ENCODE results near the gene CD52.
"Not testable (repeated sequence)": the region's sequence is repeated elsewhere in the genome, so short reads cannot be mapped to it uniquely, and the experiment has no call there.

Gene CD52

DNA sequence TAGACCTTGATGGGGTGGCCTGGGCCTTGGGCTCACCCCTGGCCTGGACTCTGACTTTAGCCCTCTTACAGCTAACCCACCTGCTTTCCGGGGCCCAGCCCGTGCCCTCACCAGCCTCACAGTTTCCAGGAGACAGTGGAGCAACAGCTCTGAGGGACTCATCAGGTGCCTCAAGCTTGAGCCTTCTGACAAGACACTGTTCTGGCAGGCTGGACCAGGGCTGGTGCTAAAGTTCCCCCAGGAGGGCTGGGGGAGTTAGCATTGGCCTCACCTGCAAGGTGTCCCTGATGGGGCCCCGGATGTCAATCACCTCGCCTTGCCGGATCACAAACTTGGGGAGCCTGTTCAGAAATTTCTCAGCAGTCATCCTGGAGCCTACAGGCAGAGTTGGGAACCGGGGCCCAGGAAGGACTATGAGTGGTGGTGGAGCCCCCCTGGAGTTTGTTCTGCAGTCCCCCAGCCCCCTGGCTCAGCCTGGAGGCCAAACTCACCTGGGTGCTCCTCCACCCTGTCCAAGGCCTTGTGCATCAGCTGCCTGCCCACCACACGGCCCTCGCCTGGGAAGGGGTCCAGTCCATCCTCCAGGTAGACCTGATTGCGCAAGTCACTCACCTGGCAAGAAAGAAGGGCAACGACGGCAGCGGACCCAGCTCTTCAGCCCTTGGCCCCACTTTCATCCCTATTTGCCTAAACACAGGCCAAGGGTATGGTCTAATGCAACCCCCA, 33.7 kb upstream of the CD52 start:
- DNase-seq (ENCODE audit: low read depth, low spot score), result no peak
- peak overlapping the region; percentile 37 for H3K27ac ChIP-seq

DNA sequence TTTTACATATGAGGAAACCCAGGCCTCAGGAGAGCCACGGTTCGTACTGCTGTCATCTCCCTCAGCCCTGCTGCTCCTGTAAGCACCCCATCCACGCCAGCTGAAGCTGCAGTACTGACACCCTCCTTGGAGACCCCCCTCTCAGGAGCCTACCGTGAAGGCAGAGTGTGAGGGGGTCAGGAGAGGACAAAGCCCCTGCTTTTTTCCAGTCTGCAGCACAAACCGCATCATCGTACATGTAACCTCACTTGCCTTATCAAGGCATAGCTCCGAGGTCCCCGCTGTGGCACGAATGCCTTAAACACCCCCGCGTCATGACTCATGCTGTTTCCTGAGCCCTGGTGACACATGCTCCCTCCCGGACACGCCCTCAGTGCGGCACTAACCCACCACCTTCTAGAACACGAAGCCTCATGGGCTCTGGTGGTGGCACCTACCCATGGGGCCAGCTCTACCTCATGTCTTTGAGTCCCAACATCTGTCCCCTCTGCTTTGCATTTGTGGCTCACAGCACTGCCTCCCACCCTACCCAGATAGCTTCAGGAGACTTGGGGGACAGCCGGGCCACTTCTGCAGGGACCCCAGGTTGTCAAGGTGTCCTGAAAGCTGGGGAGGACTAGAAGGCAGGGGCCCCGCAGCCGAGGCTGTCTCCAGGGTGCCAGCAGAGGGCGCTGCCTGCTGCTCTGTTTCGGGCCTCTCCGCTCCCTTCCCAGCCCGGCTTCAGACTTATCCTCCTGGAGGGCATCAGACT, 33.0 kb upstream of the CD52 start:
- H3K27ac ChIP-seq, result peak overlapping the region; percentile 37
- DNase-seq (ENCODE audit: low read depth, low spot score), result no peak

DNA sequence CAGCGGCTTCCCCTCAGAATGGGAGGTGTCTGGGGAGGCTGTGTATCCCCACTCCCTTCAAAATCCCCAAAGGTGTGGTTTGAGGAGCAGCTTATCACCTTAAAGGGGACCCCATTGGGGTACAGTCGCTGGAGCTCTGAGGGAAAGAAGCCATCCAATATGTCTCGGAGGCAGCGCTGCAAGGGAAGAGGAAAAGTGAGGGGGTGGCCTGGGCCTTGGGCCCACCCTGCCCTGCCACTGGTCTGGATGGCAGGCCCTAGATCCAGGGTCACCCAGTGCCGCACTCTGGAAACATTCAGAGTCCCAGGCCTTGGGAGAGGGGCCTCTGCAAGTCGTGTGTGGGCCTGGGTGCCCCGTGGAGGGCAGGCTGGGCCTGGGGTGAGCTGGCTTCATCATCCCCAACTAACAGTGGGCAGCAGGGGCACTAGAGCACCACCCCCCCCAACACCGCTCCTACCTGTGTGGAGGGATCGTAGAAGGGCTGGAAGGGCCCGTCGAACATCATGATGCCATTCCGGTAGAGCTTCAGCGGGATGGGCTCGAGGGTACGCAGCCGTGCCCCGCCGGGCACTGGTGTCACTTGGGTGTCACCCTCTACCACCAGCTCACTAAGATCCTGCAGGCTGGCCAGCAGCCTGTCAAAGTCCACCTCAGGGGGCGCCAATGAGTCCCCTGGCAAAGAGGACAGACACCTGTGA, 32.2 kb upstream of the CD52 start:
- H3K27ac ChIP-seq, result peak overlapping the region; percentile 37
- no peak for DNase-seq (ENCODE audit: low read depth, low spot score)

- H3K27ac ChIP-seq, result no peak overlapping the region
- no peak for DNase-seq (ENCODE audit: low read depth, low spot score)
Measured at GRCh38 chr1:26286064-26286416, 31.7 kb upstream of the CD52 start.

GRCh38 chr1:26287033-26287711, 30.6 kb upstream of the CD52 start:
- DNase-seq (ENCODE audit: low read depth, low spot score), result no peak

GRCh38 chr1:26287811-26288210, 29.9 kb upstream of the CD52 start:
- no peak for DNase-seq (ENCODE audit: low read depth, low spot score)
- H3K27ac ChIP-seq, result no peak overlapping the region

More at GRCh38 chr1:26287033-26287711, 30.6 kb upstream of the CD52 start:
- H3K27ac ChIP-seq, result no peak overlapping the region

DNA sequence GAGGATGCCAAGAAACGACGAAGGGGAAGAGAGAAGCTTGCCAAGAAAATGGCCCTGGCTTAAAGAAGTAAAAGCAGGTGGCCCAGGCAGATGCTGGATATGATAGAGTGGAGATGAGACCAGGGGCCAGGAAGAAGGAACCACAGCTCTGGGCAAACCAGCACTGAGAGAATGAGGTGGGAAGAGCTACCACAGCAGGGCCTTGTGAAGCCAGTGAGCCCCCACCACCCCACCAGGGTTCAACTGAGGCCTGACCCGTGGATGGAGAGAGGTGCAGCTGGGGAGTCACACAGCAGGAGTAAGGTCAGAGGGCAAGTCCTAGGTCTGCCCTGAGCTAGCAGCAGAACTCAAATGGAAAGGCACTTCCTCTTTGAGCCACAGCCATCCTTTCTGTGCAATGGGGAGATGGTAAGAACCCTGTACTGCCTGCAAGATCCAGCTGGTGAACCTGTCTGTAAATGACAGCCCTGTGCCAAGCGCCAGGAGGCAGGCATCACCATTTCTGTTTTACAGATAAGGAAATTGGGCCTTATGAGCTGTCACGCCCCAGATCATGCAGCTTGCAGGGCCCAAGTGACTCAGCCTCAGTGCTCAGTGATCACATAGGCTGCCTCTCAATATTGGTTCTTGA, 29.3 kb upstream of the CD52 start:
- DNase-seq (ENCODE audit: low read depth, low spot score), result no peak
- H3K27ac ChIP-seq, result no peak overlapping the region

DNA sequence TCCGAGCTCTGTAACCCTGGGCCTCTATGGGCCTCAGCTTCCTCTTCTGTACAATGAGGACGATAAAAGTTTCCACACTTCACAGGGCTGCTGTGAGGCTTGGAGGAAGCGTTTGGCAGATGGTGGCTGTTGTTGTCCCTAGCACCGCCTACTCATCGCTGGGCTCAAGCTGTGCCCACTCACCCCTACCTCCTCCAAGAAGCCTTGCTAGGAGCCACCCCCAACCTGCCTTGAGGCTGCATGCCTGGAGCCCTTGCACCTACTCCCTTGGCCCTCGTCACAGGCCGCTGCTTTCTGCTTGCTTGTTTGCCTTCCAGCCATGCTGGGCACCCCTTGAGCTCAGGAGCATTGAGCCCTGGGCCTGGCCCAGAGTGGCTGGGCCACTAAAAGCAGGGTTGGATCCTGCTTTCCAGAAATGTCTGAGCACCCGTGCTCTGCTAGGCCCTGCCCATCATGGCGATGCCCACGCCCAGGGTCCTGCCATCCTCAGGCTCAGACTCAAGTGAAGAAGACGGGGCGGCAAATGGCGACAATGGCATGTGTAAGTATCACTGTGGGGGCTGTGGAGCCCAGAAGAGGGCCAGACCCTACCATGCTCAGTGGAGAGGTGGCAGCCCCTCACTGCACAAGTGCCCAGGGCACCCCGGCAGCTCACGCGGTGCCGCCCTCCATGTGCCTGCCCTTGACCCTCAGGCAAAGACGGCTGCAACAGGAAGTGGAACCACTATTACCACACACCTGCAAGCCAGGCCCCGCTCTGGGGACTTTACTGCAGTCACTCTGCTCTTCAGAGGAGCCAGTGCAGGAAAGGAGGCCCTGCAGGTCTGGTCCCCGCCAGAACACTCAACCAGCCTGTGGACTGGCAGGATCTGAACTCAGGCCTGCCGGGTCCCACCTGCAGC, 28.3 kb upstream of the CD52 start:
- H3K27ac ChIP-seq, result no peak overlapping the region
- no peak for DNase-seq (ENCODE audit: low read depth, low spot score)

GRCh38 chr1:26290122-26290881, 27.5 kb upstream of the CD52 start:
- no peak overlapping the region for H3K27ac ChIP-seq
- no peak for DNase-seq (ENCODE audit: low read depth, low spot score)

GRCh38 chr1:26290882-26291261, 26.9 kb upstream of the CD52 start:
- no peak overlapping the region for H3K27ac ChIP-seq
- DNase-seq (ENCODE audit: low read depth, low spot score), result no peak

- no peak overlapping the region for H3K27ac ChIP-seq
- DNase-seq (ENCODE audit: low read depth, low spot score), result no peak
Measured at GRCh38 chr1:26291433-26291832, 26.3 kb upstream of the CD52 start.

DNA sequence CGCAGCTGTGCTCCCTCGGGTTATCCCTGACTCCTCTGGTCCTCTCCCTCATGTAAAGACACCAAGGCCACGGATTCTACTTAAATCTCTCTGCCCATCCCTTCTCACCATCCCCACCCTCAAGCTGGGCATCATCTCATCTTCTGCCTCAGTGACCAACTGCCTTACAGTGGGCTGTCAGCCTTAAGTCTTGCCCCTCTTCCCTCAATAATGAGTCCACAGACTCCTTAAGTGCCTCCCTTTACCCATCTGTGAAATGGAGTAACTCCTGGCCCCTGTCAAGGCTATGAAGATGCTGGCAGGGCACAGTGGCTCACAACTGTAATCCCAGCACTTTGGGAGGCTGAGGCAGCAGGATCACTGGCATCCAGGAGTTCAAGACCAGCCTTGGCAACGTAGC, 25.8 kb upstream of the CD52 start:
- no peak overlapping the region for H3K27ac ChIP-seq
- no peak for DNase-seq (ENCODE audit: low read depth, low spot score)

- not testable (repeated sequence) for DNase-seq (ENCODE audit: low read depth, low spot score); H3K27ac ChIP-seq
Measured at GRCh38 chr1:26292735-26293134, 25.0 kb upstream of the CD52 start.

DNA sequence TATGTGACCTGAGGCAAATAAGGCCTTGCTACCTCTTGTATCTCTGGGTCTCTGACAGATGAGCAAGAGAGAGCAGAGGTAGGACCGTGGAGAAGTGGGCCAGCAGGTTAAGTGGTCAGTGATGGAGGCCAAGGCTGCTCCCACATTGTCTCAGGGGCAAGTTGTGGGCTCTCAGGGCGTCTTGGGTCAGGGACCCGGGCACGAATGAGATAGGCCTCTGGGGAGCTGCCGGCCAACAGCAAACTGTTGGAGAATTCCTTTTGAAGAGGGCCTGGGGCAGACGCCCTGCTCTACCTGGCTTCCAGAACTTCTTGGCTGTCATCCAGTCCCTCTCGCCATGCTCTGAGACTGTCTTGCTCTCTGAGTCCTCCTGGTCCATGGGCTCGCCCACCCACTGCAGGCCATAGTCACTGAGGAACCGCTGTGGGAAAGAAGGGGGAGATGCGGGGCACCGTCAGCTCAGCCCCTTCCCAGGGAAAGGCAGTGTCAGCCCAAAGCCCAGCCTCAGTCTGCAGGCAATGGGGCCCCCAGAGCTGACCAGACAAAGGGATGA, 23.8 kb upstream of the CD52 start:
- H3K27ac ChIP-seq, result no peak overlapping the region
- no peak for DNase-seq (ENCODE audit: low read depth, low spot score)

DNA sequence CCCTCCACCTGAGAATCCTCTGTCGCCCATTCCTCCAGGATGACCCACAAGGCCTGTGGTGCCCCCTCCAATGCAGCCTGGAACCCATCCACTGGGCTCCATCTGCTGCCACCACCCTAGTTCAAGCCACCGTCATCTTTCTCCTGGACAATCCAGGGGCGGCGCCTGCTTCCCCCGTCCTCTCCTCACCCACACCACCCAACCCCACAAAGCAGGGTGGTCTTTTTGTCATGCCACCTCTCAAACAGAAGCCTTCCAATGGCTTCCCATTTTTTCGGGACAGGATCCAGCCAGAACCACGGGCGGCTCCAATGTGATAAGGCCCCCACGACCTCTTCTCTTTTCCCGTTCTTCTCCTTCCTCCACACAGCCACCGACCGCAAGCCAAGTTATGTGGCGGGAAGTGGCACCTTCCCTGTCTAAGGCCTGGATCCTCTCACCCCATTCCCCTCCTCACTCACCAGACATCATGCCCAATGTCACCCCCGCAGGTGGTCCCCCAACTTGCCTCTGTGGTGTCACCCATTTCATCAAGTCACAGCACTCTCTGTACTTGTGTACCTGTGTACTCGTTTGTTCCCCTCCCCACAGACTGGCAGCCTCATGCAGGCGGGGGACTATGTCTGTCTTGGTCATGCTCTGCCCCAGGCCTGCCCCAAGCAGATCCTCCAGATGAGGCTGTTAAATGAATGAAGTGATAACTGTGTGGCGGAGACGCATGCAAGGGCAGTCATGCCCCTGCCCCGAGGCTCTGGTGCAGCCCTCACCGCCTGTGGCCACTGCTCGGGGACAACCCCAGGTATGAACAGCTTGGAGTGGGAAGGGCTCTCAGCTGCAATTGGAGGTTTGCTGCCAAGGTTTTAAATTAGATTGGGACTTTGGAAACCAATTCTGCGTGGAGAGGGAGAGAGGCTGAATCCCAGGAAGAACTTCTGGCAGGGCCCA, 22.3 kb upstream of the CD52 start:
- no peak for DNase-seq (ENCODE audit: low read depth, low spot score)
- no peak overlapping the region for H3K27ac ChIP-seq

DNA sequence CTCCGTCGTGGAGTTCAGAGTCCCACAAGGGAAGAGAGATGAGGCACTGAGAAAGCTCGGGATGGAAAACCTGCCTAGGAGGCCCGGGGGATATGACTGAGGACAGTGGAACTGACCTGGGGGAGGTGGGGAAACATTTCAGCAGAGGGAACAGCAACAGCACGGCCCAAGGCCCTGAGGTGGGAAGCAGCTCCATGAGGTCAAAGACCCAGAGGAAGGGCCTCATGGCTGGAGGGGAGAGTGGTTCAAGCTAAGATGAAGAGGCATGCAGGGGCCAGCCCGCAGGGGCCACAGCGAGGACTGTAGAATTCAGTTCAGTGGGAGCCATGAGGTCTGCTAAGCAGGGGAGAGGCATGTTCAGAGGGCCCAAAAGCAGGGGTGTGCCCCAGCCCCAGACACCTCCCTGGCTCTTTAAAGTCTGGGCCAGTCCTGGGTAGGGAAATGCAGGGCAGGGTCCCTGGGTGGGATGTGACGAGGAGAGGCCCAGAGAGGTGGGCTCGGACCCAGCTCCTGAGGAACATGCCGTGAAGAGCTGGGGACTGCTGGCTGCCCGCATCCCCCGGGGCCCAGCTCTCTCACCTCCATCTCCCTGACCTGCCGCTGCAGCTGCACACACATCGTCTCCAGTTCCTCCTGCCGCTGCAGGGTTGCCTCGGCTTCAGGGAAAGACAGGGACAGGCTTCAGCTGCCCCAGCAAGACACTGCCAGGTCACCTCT, 21.3 kb upstream of the CD52 start:
- no peak for DNase-seq (ENCODE audit: low read depth, low spot score)
- no peak overlapping the region for H3K27ac ChIP-seq
